AG20443 (cell line): ENCODE measurements around the gene SPAG8.

Experiments
- DNase-seq: peaks from one replicate; pipeline ENCODE4 v3.0.0; 2012; ENCODE audit warnings: low spot score, mixed read lengths

Gene SPAG8

GRCh38 chr9:35812025-35812602, at the start of gene SPAG8:
SPAG8 (minus strand) TSS chr9:35812262; CDS start chr9:35812147, 115 bp downstream.
- peak; percentile 96 for DNase-seq

DNA sequence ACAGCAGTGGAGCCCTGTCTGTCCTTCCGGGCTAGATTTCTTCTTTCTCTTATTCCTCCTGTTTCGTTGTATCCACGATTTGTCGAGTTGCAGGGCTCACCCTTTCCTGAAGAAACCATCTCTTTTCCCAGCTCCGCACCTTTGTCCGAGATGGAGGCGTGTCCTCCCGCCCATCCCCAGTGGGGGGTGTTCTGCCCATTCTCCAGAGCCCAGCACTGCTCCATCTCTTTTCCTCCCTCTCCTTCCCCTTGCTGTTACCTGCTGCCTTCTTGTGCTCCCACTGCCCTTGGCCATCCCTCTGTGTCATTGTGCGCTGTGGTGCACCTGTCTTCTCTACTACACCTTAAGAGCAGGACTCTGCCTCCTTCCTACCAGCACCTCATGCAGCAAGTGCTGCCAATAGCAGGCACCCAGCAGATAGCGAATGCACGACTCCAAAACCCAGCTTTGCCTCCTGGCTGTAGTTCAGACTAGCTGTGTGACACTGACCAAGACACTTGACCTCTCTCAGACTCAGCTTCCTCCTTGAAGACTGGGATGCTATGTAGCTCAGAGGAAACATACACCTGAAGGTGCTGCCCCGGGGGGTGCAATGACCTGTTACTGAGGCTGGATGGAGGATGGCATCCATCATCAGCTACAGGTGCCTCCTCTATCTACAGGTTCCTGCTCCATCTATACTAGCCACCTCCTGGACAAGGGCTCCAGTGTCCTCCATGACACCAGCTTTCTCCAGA, 49.3 kb upstream of the SPAG8 start:
- no peak for DNase-seq

DNA sequence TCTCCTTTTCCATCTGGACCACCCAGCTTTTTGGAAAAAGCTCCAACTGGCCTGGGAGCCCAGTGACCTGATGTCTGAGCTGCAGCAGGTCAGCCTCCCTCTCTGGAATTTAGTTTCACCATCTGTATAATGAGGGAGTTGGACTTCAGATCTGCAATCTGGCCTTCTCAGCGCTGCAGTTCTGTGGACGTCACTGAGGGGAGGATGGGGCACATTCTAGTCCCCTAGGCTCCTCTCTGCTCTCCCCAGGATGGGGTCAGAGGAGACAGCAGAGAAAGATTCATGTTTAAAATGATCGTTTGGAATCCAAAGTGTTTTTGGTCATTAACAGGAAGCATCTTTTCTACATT, 47.9 kb upstream of the SPAG8 start:
- DNase-seq = no peak

DNA sequence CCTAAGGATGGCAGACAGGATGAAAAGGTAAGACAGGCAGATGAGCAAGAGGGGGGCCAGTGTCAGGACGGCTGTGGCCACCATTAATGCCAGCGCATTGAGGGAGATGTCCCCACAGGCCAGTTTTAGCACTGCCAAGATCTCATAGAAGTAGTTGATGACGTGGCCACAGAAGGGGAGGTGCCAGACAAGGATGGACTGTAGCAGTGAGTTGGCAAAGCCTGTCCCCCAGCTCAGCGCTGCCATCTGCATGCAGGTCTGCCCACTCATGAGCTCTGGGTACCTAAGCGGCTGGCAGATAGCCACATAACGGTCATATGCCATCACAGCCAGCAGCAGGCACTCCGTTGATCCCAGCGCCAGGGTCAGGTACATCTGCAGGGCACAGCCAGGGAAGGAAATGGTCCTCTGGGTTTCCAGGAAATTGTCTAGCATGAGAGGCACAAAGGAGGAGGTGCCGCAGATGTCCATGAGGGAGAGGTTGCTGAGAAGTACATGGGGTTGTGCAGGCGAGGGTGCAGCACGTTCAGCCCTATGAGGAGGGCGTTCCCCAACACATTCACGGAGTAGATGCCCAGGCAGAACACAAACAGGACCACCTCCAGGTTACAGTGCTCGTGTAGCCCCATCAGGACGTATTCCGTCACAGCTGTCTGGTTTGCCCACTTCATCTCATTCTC, 47.4 kb upstream of the SPAG8 start:
- DNase-seq = no peak

DNA sequence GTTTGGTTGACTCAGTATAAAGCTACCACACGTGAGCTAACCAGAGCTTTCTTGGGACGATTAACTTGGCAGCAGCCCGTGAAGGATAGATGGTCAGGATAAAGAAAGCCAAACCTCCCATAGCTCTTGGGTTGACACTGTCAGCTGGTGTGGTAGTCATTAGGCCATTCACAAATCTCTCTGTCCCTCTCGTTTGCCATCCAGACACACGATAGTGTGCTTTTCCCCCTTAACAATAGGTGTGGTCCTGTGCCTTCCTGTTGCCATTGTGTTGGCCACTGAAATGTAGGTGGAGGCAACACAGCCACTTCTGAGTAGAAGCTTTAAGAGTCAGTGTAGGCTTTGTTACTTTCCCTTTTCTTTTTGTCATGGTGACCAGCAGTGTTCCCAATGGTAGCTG, 46.4 kb upstream of the SPAG8 start:
- no peak for DNase-seq

DNA sequence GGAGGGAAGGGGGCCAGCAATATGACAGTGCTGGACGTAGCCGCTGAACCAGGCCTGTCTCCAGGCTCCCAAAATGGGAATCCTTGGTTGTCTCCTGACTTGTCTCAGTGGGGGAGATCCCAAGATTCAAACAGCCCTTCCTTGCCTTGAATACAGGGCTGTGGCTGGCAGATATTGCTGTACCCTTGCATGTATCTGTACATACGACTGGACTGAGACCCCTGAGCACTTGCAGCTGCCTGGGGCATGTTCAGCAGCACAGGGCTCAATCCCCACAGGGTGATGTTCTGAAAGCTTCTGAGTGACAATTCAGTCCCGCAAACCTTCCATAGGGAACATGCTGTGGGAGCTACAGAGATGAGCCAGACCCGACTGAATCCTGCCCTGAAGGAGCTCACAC, 44.8 kb upstream of the SPAG8 start:
- DNase-seq = no peak

DNA sequence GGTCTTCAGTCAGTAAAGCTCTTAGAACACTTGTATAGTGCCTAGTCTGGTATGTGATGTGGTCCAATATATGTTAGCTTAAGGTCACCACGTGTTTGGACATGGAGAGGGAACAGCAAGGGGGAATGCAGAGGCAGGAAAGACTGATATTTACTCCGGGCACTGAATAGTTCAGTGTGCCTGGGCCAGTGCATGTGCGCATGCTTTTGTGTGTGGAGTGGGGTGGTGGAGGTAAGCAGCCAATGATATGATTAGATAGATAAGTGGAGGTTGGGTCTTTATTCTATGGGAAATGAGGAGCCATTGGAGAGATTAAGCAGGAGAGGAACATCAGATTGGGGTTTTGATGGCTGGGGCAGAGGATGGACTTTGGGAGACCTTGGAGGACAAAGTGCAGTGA, 44.1 kb upstream of the SPAG8 start:
- DNase-seq = no peak

- DNase-seq = no peak
Measured at GRCh38 chr9:35854091-35854762, 42.2 kb upstream of the SPAG8 start.

GRCh38 chr9:35852876-35853865, 41.1 kb upstream of the SPAG8 start:
- no peak for DNase-seq

- DNase-seq = no peak
Measured at GRCh38 chr9:35852267-35852815, 40.3 kb upstream of the SPAG8 start.

- DNase-seq = peak; percentile 84
Measured at GRCh38 chr9:35847792-35848572, 35.9 kb upstream of the SPAG8 start.

GRCh38 chr9:35845824-35846771, 34.0 kb upstream of the SPAG8 start:
- no peak for DNase-seq

GRCh38 chr9:35844628-35845270, 32.7 kb upstream of the SPAG8 start:
- peak; percentile 66 for DNase-seq

GRCh38 chr9:35842795-35843194, 30.7 kb upstream of the SPAG8 start:
- DNase-seq = no peak

DNA sequence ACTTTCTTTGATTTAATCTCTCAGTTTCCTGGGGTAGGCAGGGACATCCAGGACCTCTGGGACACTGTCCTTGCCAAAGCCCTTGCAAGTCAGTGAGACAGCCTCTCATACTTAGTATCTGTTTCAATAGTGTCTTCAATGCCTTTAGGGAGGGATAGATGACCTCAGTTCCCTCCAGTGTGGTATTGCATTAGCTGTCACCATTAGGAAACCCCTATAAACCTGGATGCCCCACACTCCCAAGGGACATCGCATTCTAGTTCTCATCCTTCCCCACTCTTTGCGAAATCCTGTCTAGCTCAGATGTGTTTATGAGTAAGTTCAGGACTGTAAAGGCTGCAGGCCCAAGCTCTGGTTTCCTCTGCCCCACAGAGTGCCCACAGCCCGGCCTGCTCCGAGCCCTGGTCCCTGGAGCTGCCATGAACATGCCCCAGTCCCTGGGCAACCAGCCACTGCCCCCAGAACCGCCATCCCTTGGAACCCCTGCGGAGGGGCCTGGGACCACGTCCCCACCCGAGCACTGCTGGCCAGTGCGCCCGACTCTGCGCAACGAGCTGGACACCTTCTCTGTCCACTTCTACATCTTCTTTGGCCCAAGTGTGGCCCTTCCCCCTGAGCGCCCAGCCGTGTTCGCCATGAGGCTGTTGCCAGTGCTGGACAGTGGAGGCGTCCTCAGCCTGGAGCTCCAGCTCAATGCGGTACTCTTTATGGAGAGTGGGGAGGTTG, 30.1 kb upstream of the SPAG8 start:
- no peak for DNase-seq

DNA sequence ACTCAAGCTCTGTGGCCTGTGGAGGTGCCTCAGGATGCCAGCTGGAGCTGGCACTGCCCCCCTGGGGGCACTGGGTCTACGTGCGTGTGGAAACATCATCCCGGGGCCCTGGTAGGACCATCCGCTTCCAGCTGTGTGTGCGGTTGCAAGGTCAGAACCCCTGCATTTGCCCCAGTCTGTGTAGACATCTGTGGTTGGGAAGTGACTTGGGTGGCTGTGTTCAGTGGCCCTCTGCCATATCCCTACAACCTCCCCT, 29.5 kb upstream of the SPAG8 start:
- no peak for DNase-seq

DNA sequence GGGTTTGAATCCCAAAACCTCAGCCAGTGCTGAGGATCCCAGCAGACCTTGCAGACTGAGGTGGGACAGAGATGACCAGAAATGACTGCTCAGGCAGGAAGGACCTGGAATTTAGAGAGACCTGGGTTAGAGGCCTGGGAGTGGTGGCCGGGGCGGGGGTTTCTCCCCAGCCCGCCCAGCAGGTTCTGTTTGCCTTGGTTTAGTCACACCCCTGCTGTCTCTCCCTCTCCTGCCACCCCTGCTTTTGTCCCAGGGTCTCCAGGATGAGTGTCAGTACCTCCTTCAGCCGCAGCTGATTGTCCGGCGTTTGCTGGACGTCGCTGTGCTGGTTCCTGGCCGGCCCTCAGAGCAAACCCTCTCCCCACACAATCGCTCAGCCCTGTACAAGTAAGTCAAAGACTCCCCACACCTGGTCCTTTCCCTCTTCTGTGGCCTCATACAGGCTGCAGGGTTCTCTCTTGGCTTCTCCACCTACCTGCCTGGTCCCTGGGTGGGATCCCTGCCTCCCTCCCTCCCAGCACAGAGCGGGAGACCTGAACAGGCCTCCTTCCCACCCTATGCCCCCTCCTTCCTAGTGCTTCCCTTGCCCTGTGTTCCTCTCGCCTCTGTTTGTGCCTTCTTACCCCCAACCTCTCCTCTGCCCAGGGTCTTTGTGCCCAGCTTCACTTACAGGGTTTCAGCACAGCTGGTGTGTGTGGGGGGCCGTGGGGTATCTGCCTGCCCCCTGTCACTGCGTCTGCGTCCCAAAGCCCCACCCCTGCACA, 29.0 kb upstream of the SPAG8 start:
- no peak for DNase-seq

GRCh38 chr9:35839926-35840325, 27.9 kb upstream of the SPAG8 start:
- no peak for DNase-seq
